SK-N-SH (cell line): ENCODE results near the gene JADE2.

ENCODE experiments used
- CHD2 ChIP-seq: fragments of 150-350 bp; IDR thresholded peaks from 2 replicates; pipeline ENCODE4 v1.6.1; 2018; ENCODE audit warnings: low read length; ENCODE audit not compliant: partially characterized antibody
- CTCF ChIP-seq: fragments of 200-600 bp; sonication (generic); IDR thresholded peaks from 2 replicates; pipeline ENCODE4 v1.6.1; 2017; ENCODE audit warnings: antibody characterized with exemption, mild to moderate bottlenecking, moderate library complexity
- FOXM1 ChIP-seq: IDR thresholded peaks from 2 replicates; pipeline ENCODE4 v1.4.0; 2012; ENCODE audit warnings: low read depth, mild to moderate bottlenecking
- GATA2 ChIP-seq: sonication (generic); formaldehyde crosslinking; IDR thresholded peaks from 2 replicates; pipeline ENCODE4 v1.5.0; 2020; ENCODE audit warnings: mild to moderate bottlenecking, missing genetic modification reagents
- PBX3 ChIP-seq: IDR thresholded peaks from 2 replicates; pipeline ENCODE4; 2012
- POLR2AphosphoS5 ChIP-seq: IDR thresholded peaks from 2 replicates; pipeline ENCODE4 v1.6.1; 2012; ENCODE audit warnings: low read depth, low read length
- TCF12 ChIP-seq: IDR thresholded peaks from 2 replicates; pipeline ENCODE4 v1.4.0; 2012
- YY1 ChIP-seq: IDR thresholded peaks from 2 replicates; pipeline ENCODE4 v1.4.0; 2012; ENCODE audit warnings: low read depth, mild to moderate bottlenecking
- TF ChIP-seq, protein P1 (sequence below): IDR thresholded peaks from 2 replicates; pipeline ENCODE4 v1.6.1; 2012; ENCODE audit warnings: mild to moderate bottlenecking, low read depth, low read length, moderate library complexity
- TF ChIP-seq, protein P2 (sequence below): fragments of 150-350 bp; IDR thresholded peaks from 2 replicates; pipeline ENCODE4 v1.6.1; 2016; ENCODE audit warnings: mild to moderate bottlenecking, low read depth, low read length

- TF ChIP-seq TCF12, result peak; percentile 86
- TF ChIP-seq CTCF, result no peak
- peak; percentile 65 for TF ChIP-seq PBX3
- TF ChIP-seq, protein P1, sequence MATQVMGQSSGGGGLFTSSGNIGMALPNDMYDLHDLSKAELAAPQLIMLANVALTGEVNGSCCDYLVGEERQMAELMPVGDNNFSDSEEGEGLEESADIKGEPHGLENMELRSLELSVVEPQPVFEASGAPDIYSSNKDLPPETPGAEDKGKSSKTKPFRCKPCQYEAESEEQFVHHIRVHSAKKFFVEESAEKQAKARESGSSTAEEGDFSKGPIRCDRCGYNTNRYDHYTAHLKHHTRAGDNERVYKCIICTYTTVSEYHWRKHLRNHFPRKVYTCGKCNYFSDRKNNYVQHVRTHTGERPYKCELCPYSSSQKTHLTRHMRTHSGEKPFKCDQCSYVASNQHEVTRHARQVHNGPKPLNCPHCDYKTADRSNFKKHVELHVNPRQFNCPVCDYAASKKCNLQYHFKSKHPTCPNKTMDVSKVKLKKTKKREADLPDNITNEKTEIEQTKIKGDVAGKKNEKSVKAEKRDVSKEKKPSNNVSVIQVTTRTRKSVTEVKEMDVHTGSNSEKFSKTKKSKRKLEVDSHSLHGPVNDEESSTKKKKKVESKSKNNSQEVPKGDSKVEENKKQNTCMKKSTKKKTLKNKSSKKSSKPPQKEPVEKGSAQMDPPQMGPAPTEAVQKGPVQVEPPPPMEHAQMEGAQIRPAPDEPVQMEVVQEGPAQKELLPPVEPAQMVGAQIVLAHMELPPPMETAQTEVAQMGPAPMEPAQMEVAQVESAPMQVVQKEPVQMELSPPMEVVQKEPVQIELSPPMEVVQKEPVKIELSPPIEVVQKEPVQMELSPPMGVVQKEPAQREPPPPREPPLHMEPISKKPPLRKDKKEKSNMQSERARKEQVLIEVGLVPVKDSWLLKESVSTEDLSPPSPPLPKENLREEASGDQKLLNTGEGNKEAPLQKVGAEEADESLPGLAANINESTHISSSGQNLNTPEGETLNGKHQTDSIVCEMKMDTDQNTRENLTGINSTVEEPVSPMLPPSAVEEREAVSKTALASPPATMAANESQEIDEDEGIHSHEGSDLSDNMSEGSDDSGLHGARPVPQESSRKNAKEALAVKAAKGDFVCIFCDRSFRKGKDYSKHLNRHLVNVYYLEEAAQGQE, result no peak
- no peak for TF ChIP-seq CHD2
- TF ChIP-seq FOXM1, result no peak
- TF ChIP-seq, protein P2, sequence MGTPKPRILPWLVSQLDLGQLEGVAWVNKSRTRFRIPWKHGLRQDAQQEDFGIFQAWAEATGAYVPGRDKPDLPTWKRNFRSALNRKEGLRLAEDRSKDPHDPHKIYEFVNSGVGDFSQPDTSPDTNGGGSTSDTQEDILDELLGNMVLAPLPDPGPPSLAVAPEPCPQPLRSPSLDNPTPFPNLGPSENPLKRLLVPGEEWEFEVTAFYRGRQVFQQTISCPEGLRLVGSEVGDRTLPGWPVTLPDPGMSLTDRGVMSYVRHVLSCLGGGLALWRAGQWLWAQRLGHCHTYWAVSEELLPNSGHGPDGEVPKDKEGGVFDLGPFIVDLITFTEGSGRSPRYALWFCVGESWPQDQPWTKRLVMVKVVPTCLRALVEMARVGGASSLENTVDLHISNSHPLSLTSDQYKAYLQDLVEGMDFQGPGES, result no peak
- TF ChIP-seq POLR2AphosphoS5, result peak; percentile 43; the same call in 1 of the 2 replicates
- no peak for TF ChIP-seq YY1
- no peak for TF ChIP-seq GATA2 (CRISPR knock-in tag)
Observed at GRCh38 chr5:134552301-134552700, 26.8 kb downstream of the JADE2 start.
